Astrocyte of the spinal cord (primary cell): Measurements from ENCODE around the gene PMS2.
"Not testable (repeated sequence)": the region's sequence is repeated elsewhere in the genome, so short reads cannot be mapped to it uniquely, and the experiment has no call there.

Experiments used
- DNase-seq: peaks from one replicate; pipeline ENCODE4 v3.0.0; 2011; ENCODE audit warnings: low read depth, low spot score
- H3K4me3 ChIP-seq: 2 replicates; pipeline ENCODE4 v1.5.1; 2011; ENCODE audit warnings: low read depth, mild to moderate bottlenecking, low read length, moderate library complexity
- in situ Hi-C: cut with HindIII; loops from 2 replicates; pipeline ENCODE4 v1.10.0; 2017; ENCODE audit warnings: low sequenced_read_pairs
- TF ChIP-seq, protein P1 (sequence below): IDR thresholded peaks from 2 replicates; pipeline ENCODE4 v1.5.1; 2012; ENCODE audit warnings: low read depth, mild to moderate bottlenecking, low read length, inconsistent platforms

The PMS2 gene, protein sequence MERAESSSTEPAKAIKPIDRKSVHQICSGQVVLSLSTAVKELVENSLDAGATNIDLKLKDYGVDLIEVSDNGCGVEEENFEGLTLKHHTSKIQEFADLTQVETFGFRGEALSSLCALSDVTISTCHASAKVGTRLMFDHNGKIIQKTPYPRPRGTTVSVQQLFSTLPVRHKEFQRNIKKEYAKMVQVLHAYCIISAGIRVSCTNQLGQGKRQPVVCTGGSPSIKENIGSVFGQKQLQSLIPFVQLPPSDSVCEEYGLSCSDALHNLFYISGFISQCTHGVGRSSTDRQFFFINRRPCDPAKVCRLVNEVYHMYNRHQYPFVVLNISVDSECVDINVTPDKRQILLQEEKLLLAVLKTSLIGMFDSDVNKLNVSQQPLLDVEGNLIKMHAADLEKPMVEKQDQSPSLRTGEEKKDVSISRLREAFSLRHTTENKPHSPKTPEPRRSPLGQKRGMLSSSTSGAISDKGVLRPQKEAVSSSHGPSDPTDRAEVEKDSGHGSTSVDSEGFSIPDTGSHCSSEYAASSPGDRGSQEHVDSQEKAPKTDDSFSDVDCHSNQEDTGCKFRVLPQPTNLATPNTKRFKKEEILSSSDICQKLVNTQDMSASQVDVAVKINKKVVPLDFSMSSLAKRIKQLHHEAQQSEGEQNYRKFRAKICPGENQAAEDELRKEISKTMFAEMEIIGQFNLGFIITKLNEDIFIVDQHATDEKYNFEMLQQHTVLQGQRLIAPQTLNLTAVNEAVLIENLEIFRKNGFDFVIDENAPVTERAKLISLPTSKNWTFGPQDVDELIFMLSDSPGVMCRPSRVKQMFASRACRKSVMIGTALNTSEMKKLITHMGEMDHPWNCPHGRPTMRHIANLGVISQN

DNA sequence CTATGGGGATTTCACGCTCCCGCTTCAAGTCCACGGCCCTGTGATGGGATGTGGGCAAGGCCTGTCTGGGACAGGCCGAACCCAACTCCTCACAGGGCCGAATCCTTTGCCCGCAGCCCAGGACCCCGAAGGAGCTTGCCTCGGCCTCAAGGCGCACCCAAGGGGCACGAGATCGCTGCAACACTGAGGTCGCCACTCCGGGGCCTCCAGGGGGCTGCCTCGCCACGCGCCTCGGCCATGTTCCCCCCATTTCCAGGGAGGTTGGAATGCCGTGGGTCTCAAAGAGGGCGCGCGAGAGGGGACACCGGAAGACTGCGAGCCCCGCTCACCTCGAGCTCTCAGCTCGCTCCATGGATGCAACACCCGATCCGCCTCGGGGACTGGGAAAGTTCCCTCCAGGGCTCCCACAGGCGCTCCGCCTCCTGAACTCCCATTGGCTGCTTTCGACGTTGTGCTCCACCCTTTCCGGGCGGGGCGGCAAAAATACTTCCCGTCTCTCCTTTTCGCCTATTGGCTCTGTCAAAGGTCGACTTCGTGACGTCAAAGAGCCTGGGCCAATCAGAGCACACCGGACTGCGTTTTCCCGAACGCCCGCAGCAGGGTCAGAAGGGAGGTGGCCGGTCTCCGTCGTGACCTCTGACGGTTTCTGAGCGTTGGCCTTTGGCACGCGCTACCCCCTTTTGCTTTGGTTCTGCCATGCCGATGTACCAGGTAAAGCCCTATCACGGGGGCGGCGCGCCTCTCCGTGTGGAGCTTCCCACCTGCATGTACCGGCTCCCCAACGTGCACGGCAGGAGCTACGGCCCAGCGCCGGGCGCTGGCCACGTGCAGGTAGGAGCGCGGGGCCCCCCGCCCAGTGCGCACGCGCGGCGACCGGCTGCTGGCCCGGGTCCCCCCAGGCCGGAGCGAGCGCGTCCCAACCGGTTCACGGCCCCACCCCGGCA is at the start of gene PMS2, which contains the start of gene AIMP2:
TSS of gene PMS2 (minus strand) at position 382 of the 944 bp plus-strand sequence. CDS start at position 352, 30 bp downstream.
TSS of gene AIMP2 (plus strand) at position 605 of the 944 bp plus-strand sequence. CDS start at position 697, 92 bp downstream.
- peak within 1 kb of the TSS; percentile 87 for H3K4me3 ChIP-seq
- peak; percentile 98 for DNase-seq
- TF ChIP-seq, protein P1, sequence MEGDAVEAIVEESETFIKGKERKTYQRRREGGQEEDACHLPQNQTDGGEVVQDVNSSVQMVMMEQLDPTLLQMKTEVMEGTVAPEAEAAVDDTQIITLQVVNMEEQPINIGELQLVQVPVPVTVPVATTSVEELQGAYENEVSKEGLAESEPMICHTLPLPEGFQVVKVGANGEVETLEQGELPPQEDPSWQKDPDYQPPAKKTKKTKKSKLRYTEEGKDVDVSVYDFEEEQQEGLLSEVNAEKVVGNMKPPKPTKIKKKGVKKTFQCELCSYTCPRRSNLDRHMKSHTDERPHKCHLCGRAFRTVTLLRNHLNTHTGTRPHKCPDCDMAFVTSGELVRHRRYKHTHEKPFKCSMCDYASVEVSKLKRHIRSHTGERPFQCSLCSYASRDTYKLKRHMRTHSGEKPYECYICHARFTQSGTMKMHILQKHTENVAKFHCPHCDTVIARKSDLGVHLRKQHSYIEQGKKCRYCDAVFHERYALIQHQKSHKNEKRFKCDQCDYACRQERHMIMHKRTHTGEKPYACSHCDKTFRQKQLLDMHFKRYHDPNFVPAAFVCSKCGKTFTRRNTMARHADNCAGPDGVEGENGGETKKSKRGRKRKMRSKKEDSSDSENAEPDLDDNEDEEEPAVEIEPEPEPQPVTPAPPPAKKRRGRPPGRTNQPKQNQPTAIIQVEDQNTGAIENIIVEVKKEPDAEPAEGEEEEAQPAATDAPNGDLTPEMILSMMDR: no peak
- in situ Hi-C loops: no loop called here

DNA sequence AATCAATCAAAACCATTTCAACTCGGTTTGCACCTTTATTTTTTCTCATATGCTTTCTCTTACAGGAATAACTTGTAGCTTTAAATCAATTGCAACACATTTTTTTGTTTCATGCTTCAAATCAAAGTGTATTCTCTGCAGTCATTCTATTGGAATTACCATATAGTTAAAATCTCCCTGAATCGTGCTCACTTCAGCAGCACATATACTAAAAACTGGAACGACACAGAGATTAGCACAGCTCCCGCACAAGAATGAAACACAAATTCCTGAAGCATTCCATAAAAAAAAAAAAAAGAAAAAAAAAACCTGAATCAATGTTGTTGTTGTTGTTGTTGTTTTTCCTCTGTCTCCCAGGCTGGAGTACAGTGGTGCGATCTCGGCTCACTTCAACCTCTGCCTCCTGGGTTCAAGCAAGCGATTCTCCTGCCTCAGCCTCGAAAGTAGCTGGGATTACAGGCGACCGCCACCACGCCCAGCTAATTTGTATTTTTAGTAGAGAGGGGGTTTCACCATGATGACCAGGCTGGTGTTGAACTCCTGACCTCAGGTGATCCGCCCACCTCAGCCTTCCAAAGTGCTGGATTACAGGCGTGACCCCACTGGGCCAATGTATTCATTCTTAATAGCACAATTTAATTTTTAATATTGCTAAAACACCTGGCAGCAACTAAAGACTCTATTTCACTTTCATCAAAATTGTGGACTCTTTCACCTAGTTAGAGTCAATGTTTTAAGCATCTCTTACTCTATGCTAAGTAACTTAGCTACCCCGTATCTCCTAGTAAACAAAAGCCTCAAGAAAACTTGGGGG is 48.7 kb upstream of the PMS2 start:
- DNase-seq: no peak
- peak overlapping the region; percentile 84 for H3K4me3 ChIP-seq
- in situ Hi-C loops: no loop called here
- TF ChIP-seq, protein P1: no peak

DNA sequence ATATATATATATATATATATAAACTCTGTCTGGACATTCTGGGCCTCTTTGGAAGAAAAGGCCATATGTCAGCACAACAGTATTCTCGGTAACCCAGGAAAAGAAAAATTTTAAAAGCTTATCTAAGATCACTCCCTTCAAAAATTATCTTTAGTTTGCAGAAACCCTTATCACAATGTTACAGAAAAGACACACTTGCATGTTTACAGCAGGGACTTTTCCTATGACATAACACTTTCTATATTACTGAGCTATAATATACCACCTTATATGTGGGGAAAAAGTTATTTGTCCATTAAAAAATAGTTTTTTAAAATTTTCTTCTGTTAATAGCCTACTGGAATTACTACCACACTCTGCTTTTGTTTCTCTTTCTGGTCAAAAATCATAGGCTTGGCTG is 47.8 kb upstream of the PMS2 start:
- no peak for DNase-seq
- in situ Hi-C loops: no loop called here
- H3K4me3 ChIP-seq: no peak overlapping the region
- TF ChIP-seq, protein P1: no peak

DNA sequence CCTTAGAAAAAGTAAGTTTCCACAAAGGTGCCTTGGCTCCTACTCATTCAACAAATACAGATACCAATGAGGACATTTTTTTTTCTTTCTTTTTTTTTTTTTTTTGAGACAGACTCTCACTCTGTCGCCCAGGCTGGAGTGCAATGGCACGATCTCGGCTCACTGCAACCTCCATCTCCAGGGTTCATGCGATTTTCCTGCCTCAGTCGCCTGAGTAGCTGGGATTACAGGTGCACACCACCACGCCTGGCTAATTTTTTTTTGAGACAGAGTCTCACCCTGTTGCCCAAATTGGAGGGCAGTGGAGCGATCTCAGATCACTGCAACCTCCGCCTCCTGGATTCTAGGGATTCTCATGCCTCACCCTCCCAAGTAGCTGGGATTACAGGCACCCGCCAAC is 42.3 kb upstream of the PMS2 start:
- DNase-seq, in situ Hi-C loops: not testable (repeated sequence)

DNA sequence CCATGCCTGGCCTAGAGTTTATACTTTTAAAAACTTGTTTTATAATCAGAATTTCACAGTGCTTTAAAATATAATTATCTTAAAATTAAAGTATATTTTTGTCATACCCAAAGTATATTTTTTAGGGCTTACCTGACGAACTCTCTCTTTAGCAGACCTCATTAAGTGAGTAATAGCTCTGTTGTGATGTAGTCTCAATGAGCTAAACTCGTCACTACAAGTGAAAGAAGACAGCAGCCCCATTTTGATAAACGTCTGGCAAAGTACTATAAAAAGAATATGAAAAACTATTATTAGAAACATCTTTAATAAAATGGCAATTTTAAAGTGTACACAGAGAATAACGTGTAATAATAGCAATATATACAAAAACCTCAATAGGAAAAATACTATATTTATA is 40.9 kb upstream of the PMS2 start:
- TF ChIP-seq, protein P1: no peak
- in situ Hi-C loops: no loop called here
- H3K4me3 ChIP-seq: no peak overlapping the region
- DNase-seq: no peak

More for the DNA sequence above, 42.3 kb upstream of the PMS2 start:
- not testable (repeated sequence) for H3K4me3 ChIP-seq

DNA sequence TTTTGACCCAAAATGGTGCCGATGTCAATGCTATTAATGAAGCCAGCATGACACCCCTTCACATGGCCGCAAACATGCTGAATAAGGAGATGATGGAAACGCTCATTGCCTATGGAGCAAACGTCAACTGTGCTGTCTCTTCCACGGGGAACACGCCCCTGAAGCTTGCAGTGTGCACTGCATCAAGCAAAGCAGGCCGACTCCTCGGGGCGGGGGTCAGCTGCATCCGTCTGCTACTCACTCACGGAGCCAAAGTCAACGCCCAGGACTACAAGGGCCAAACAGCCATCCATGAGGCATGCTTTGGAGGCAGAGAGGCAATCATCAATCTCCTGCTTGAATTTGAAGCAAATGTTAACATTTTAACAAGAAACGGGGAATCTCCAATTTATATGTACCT is 26.8 kb upstream of the PMS2 start:
- in situ Hi-C loops: no loop called here
- H3K4me3 ChIP-seq: no peak overlapping the region
- TF ChIP-seq, protein P1: no peak
- DNase-seq: no peak
